ENCODE data around the gene SH3BP1. TPM values are rescaled to one million over a fixed set of nuclear protein-coding genes. Genes with fewer than 3 reads are reported as not detected.

SH3BP1 gene
- total and polyA plus RNA-seq, 2 of the 13 experiments (the other 11 are each of a cell fraction or from before 2014, with no cell fraction given): 8.4 to 18.5 TPM

GRCh38 chr22:37633625-37634416 lies 5.6 kb upstream of the SH3BP1 start (continued):
- TF ChIP-seq ZNF512 (CRISPR knock-in tag; IDR thresholded peaks at IDR 0.05) (no peak), ZNF841 (CRISPR knock-in tag; IDR thresholded peaks at IDR 0.05; ENCODE audit: borderline replicate concordance) (no peak), ZMYM2 (CRISPR knock-in tag; IDR thresholded peaks at IDR 0.05) (0 out of 2 replicates have a peak, but pooled peaks have one; percentile 50), CENPX (CRISPR knock-in tag; IDR thresholded peaks at IDR 0.05) (no peak), GTF2F1 (IDR thresholded peaks at IDR 0.05; ENCODE audit: low read length) (no peak), KAT2B (IDR thresholded peaks at IDR 0.05; ENCODE audit: borderline replicate concordance, low read depth, low read length) (no peak), SKIL (CRISPR knock-in tag; IDR thresholded peaks at IDR 0.05; ENCODE audit: borderline replicate concordance) (peak; percentile 56), MED13 (CRISPR knock-in tag; IDR thresholded peaks at IDR 0.05) (no peak), ZNF263 (CRISPR knock-in tag; IDR thresholded peaks at IDR 0.05) (no peak), TOPORS (CRISPR knock-in tag; IDR thresholded peaks at IDR 0.05) (peak; percentile 63; the same call in 1 of the 2 replicates), ZNF629 (CRISPR knock-in tag; conservative IDR thresholded peaks at IDR 0.05) (no peak), SNAPC5 (CRISPR knock-in tag; IDR thresholded peaks at IDR 0.05; ENCODE audit: borderline replicate concordance) (0 out of 2 replicates have a peak, but pooled peaks have one; percentile 53), SRF (IDR thresholded peaks at IDR 0.05; ENCODE audit: low read depth, low read length) (no peak), HOXA3 (CRISPR knock-in tag; IDR thresholded peaks at IDR 0.05) (no peak), REXO4 (CRISPR knock-in tag; IDR thresholded peaks at IDR 0.05; ENCODE audit: borderline replicate concordance) (0 out of 2 replicates have a peak, but pooled peaks have one; percentile 16), ZBED4 (CRISPR knock-in tag; IDR thresholded peaks at IDR 0.05; ENCODE audit: borderline replicate concordance) (no peak; the same call in 1 of the 2 replicates), ZSCAN21 (CRISPR knock-in tag; IDR thresholded peaks at IDR 0.05; ENCODE audit: borderline replicate concordance) (peak; percentile 31; the same call in 1 of the 2 replicates), MYNN (CRISPR knock-in tag; IDR thresholded peaks at IDR 0.05; ENCODE audit: low read depth) (no peak; the same call in 1 of the 2 replicates), DNMT1 (CRISPR knock-in tag; IDR thresholded peaks at IDR 0.05) (no peak), ZBTB42 (CRISPR knock-in tag; IDR thresholded peaks at IDR 0.05) (peak; percentile 84; the same call in 1 of the 2 replicates), TGIF2 (CRISPR knock-in tag; IDR thresholded peaks at IDR 0.05) (no peak), NFE2L2 (IDR thresholded peaks at IDR 0.05; ENCODE audit: low read length) (peak; percentile 19; the same call in 1 of the 2 replicates), HNRNPH1 (optimal IDR thresholded peaks at IDR 0.05; ENCODE audit: low read depth, low read length) (no peak)

All from HepG2 (cell line).